H1 (cell line): ENCODE results near the gene REEP2. TPM values are rescaled to one million over a fixed set of nuclear protein-coding genes. Genes with fewer than 3 reads are reported as not detected.

Experiments used
- CTCF ChIA-PET: fragments of 300-600 bp; sonication (Branson Sonifier 250); formaldehyde crosslinking; loops from one replicate; lab custom pipeline; 2021; ENCODE audit not compliant: partially characterized antibody; lab: Charles Lee
- POLR2A ChIA-PET: fragments of 300-600 bp; sonication (Branson Sonifier 250); formaldehyde crosslinking; loops from one replicate; lab custom pipeline; 2021; ENCODE audit warnings: inconsistent platforms; ENCODE audit not compliant: partially characterized antibody; lab: Charles Lee
- DNase-seq, 2 experiments: peaks; one replicate each; pipeline versions ENCODE4 v3.0.0 to v3.0.0-alpha.2; 2010 to 2022; ENCODE audit warnings: low spot score in 2 of 2, low read depth in 1 of 2, mixed read lengths in 1 of 2
- FAIRE-seq: peaks from 2 replicates; lab custom pipeline; 2011; peaks lifted over from hg19 to GRCh38; lab: Jason Lieb, UNC
- H2AFZ ChIP-seq: 2 replicates; pipeline ENCODE4 v1.8.1; 2012; ENCODE audit warnings: low read length, inconsistent platforms
- H2AK5ac ChIP-seq: 2 replicates; pipeline ENCODE4 v1.6.1; 2013; ENCODE audit warnings: low read depth, low read length
- H2BK120ac ChIP-seq: replicated peaks from 2 replicates; pipeline ENCODE3; 2013; ENCODE audit warnings: low read depth, low read length, inconsistent platforms
- H2BK12ac ChIP-seq: 2 replicates; pipeline ENCODE4 v1.6.1; 2013; ENCODE audit warnings: low read depth, low read length
- H2BK15ac ChIP-seq: 2 replicates; pipeline ENCODE4 v1.6.1; 2013; ENCODE audit warnings: low read length
- H2BK20ac ChIP-seq: 2 replicates; pipeline ENCODE4 v1.6.1; 2013; ENCODE audit warnings: low read length
- H2BK5ac ChIP-seq: 2 replicates; pipeline ENCODE4 v1.6.1; 2013; ENCODE audit warnings: low read depth, low read length
- H3K14ac ChIP-seq: 2 replicates; pipeline ENCODE4 v1.6.1; 2013; ENCODE audit warnings: inconsistent platforms; ENCODE audit not compliant: insufficient read length
- H3K18ac ChIP-seq: 2 replicates; pipeline ENCODE4 v1.6.1; 2013; ENCODE audit warnings: low read length; ENCODE audit errors: extremely low read depth
- H3K23ac ChIP-seq: 2 replicates; pipeline ENCODE4 v1.6.1; 2013; ENCODE audit warnings: inconsistent platforms; ENCODE audit not compliant: insufficient read length
- H3K23me2 ChIP-seq: 2 replicates; pipeline ENCODE4 v1.6.1; 2013; ENCODE audit warnings: low read depth, low read length
- H3K27ac ChIP-seq: 2 replicates; pipeline ENCODE4 v1.6.1; 2011; ENCODE audit warnings: low read depth, low read length, inconsistent platforms
- H3K27me3 ChIP-seq, 4 experiments: replicated peaks in 1 of 4; 1 replicate in 1 of 4; 2 replicates in 3 of 4; pipeline versions ENCODE4 v1.6.1 to v1.8.1; 2011 to 2013; ENCODE audit warnings: low read length in 3 of 4, mild to moderate bottlenecking in 3 of 4, inconsistent platforms in 2 of 4, mixed read lengths in 2 of 4, moderate library complexity in 1 of 4; ENCODE audit not compliant: control insufficient read depth in 3 of 4, insufficient read depth in 3 of 4; ENCODE audit errors: extremely low read depth in 1 of 4
- H3K36me3 ChIP-seq, 4 experiments: 2 replicates each; pipeline versions ENCODE4 v1.6.1 to v1.8.1; 2011 to 2013; ENCODE audit warnings: mild to moderate bottlenecking in 4 of 4, low read length in 3 of 4, moderate library complexity in 2 of 4, control low read depth in 1 of 4, inconsistent platforms in 1 of 4; ENCODE audit not compliant: insufficient read depth in 4 of 4, control insufficient read depth in 2 of 4
- H3K4ac ChIP-seq: replicated peaks from 2 replicates; pipeline ENCODE3; 2013; ENCODE audit warnings: low read length, low read depth, mixed read lengths, inconsistent platforms; ENCODE audit not compliant: insufficient read length
- H3K4me1 ChIP-seq, 4 experiments: replicated peaks in 1 of 4; 1 replicate in 1 of 4; 2 replicates in 3 of 4; pipeline versions ENCODE4 v1.6.1 to v1.8.1; 2011 to 2013; ENCODE audit warnings: low read length in 3 of 4, inconsistent platforms in 2 of 4, mixed read lengths in 1 of 4; ENCODE audit not compliant: insufficient read depth in 4 of 4, control insufficient read depth in 3 of 4
- H3K4me2 ChIP-seq, 2 experiments: 2 replicates each; pipeline versions ENCODE4 v1.6.1 to v1.8.1; 2011 to 2013; ENCODE audit warnings: low read depth in 2 of 2, low read length in 2 of 2, control low read depth in 1 of 2, inconsistent platforms in 1 of 2, mild to moderate bottlenecking in 1 of 2; ENCODE audit not compliant: insufficient read depth in 1 of 2
- H3K4me3 ChIP-seq, 4 experiments: fragments of 200-600, 300-600 bp in 1 of 4; sonication (generic), shearing (Covaris generic), sonication (Bioruptor Twin) in 1 of 4; 2 replicates each; pipeline versions ENCODE4 v1.5.1 to v1.8.1; 2011 to 2016; ENCODE audit warnings: low read length in 4 of 4, low read depth in 3 of 4, control low read depth in 2 of 4, inconsistent platforms in 2 of 4, mild to moderate bottlenecking in 2 of 4, mixed read lengths in 1 of 4, moderate library complexity in 1 of 4; ENCODE audit not compliant: insufficient read depth in 2 of 4; ENCODE audit errors: extremely low read depth in 1 of 4
- H3K56ac ChIP-seq: replicated peaks from 2 replicates; pipeline ENCODE3; 2013; ENCODE audit warnings: low read depth, mild to moderate bottlenecking, mixed read lengths, low read length, inconsistent platforms; ENCODE audit not compliant: insufficient read length
- H3K79me1 ChIP-seq: 2 replicates; pipeline ENCODE4 v1.6.1; 2013; ENCODE audit warnings: low read depth, low read length, control low read depth
- H3K79me2 ChIP-seq, 2 experiments: 2 replicates each; pipeline versions ENCODE4 v1.6.1 to v1.8.1; 2012 to 2013; ENCODE audit warnings: low read length in 2 of 2, mild to moderate bottlenecking in 2 of 2, inconsistent platforms in 1 of 2; ENCODE audit not compliant: insufficient read depth in 2 of 2, control insufficient read depth in 1 of 2
- H3K9ac ChIP-seq, 4 experiments: replicated peaks in 1 of 4; 1 replicate in 1 of 4; 2 replicates in 3 of 4; pipeline versions ENCODE4 v1.6.1 to v1.8.1; 2011 to 2013; ENCODE audit warnings: low read depth in 3 of 4, low read length in 3 of 4, control low read depth in 2 of 4, mild to moderate bottlenecking in 2 of 4, moderate library complexity in 2 of 4, inconsistent platforms in 1 of 4; ENCODE audit errors: extremely low read depth in 1 of 4
- H3K9me3 ChIP-seq, 2 experiments: 2 replicates each; pipeline versions ENCODE4 v1.6.1 to v1.8.1; 2012 to 2013; ENCODE audit warnings: mild to moderate bottlenecking in 2 of 2, moderate library complexity in 2 of 2, control low read depth in 1 of 2, inconsistent platforms in 1 of 2, low read depth in 1 of 2, low read length in 1 of 2, mixed read lengths in 1 of 2; ENCODE audit not compliant: insufficient read depth in 2 of 2
- H4K20me1 ChIP-seq, 2 experiments: replicated peaks in 1 of 2; 2 replicates each; pipeline versions ENCODE3 to v1.8.1; 2011 to 2013; ENCODE audit warnings: inconsistent platforms in 2 of 2, low read length in 2 of 2, mild to moderate bottlenecking in 1 of 2; ENCODE audit not compliant: insufficient read depth in 2 of 2, control insufficient read depth in 1 of 2
- H4K5ac ChIP-seq: 2 replicates; pipeline ENCODE4 v1.6.1; 2013; ENCODE audit warnings: low read length, low read depth, mixed read lengths, inconsistent platforms; ENCODE audit not compliant: insufficient read length
- H4K8ac ChIP-seq: 2 replicates; pipeline ENCODE4 v1.8.0; 2013; ENCODE audit warnings: mild to moderate bottlenecking, moderate library complexity, low read length, inconsistent platforms; ENCODE audit not compliant: insufficient read depth; ENCODE audit errors: extremely low read depth
- H4K91ac ChIP-seq: replicated peaks from 2 replicates; pipeline ENCODE3; 2013; ENCODE audit warnings: low read length, mixed read lengths, inconsistent platforms; ENCODE audit not compliant: insufficient read length
- ASH2L ChIP-seq: fragments of 200-600, 300-600 bp; sonication (generic); IDR thresholded peaks from one replicate; pipeline ENCODE4 v1.7.1; 2017; ENCODE audit warnings: low read length
- CHD1 ChIP-seq: IDR thresholded peaks from 2 replicates; pipeline ENCODE4 v1.6.1; 2012; ENCODE audit warnings: low read depth, low read length, improper control_type of control experiment
- CTBP2 ChIP-seq: IDR thresholded peaks from 2 replicates; pipeline ENCODE4 v1.7.0; 2011; ENCODE audit warnings: borderline replicate concordance, mild to moderate bottlenecking, moderate library complexity, mixed read lengths, low read length; ENCODE audit not compliant: insufficient read depth, insufficient read length
- FOSL1 ChIP-seq: IDR thresholded peaks from 2 replicates; pipeline ENCODE4 v1.6.1; 2011; ENCODE audit warnings: mild to moderate bottlenecking, low read depth, low read length, moderate library complexity; ENCODE audit not compliant: insufficient read depth
- GABPA ChIP-seq: IDR thresholded peaks from 2 replicates; pipeline ENCODE4 v1.6.1; 2011; ENCODE audit warnings: mild to moderate bottlenecking, low read length, moderate library complexity, borderline replicate concordance; ENCODE audit not compliant: insufficient read depth
- KDM1A ChIP-seq: fragments of 200-600, 300-600 bp; sonication (generic); IDR thresholded peaks from 2 replicates; pipeline ENCODE4 v1.7.1; 2016; ENCODE audit warnings: mild to moderate bottlenecking, low read length, borderline replicate concordance
- NRF1 ChIP-seq: IDR thresholded peaks from 2 replicates; pipeline ENCODE4 v1.6.1; 2011; ENCODE audit warnings: mild to moderate bottlenecking, low read depth, low read length, improper control_type of control experiment
- PHF8 ChIP-seq: fragments of 200-600 bp; sonication (generic); conservative IDR thresholded peaks from 2 replicates; pipeline ENCODE4 v1.7.1; 2012; ENCODE audit warnings: low read depth, mild to moderate bottlenecking, inconsistent platforms, low read length, moderate library complexity
- POU5F1 ChIP-seq: IDR thresholded peaks from 2 replicates; pipeline ENCODE4 v1.6.1; 2011; ENCODE audit warnings: low read depth, mild to moderate bottlenecking, low read length, moderate library complexity
- RBBP5 ChIP-seq: IDR thresholded peaks from 2 replicates; pipeline ENCODE4 v1.7.1; 2012; ENCODE audit warnings: low read depth, mild to moderate bottlenecking, inconsistent platforms, low read length, moderate library complexity, borderline replicate concordance
- RXRA ChIP-seq: IDR thresholded peaks from 2 replicates; pipeline ENCODE4 v1.6.1; 2011; ENCODE audit warnings: low read depth, mild to moderate bottlenecking, low read length, moderate library complexity; ENCODE audit not compliant: insufficient read depth
- SP2 ChIP-seq: IDR thresholded peaks from 2 replicates; pipeline ENCODE4 v1.6.1; 2012; ENCODE audit warnings: mild to moderate bottlenecking, low read length, inconsistent platforms
- TAF7 ChIP-seq: optimal IDR thresholded peaks from 2 replicates; pipeline ENCODE3; 2011; ENCODE audit warnings: low read depth, mild to moderate bottlenecking, inconsistent platforms, low read length, moderate library complexity, borderline replicate concordance
- ZNF274 ChIP-seq: IDR thresholded peaks from 2 replicates; pipeline ENCODE4 v1.7.0; 2012; ENCODE audit warnings: low read length, borderline replicate concordance; ENCODE audit errors: extremely low read depth
- WGBS, 2 experiments: shearing (Covaris generic) in 1 of 2; methylation state at CpG; one replicate each; pipeline versions ENCODE4 v1.1.6 to v1.1.7; 2013 to 2015; ENCODE audit warnings: low lambda C conversion rate in 2 of 2, mixed read lengths in 2 of 2, inconsistent platforms in 1 of 2, low coverage in 1 of 2, missing lambda C conversion rate in 1 of 2; ENCODE audit not compliant: insufficient replicate concordance in 2 of 2, insufficient coverage in 1 of 2, insufficient read length in 1 of 2; ENCODE audit errors: extremely low coverage in 1 of 2, missing lambda C conversion rate in 1 of 2; 5-methylcytosine and 5-hydroxymethylcytosine counted together
- polyA plus RNA-seq, 7 experiments: library from polyadenylated mRNA; depleted of rRNA in 3 of 7; stranded (reverse) in 5 of 7; unstranded in 2 of 7; fragments of >200 nt in 5 of 7; fragments of 200-250 nt in 2 of 7; gene quantifications; 1 replicate in 5 of 7; 2 replicates in 1 of 7; 4 replicates in 1 of 7; pipeline versions ENCODE4 v1.2.1 to v1.2.3, GENCODE V29; 2011 to 2013; ENCODE audit warnings: missing spikeins in 2 of 7, mixed read lengths in 2 of 7
- total RNA-seq: library from RNA; stranded (reverse); fragmentation: NEBNext Ultra II Directional; extraction: Animal tissue kit (Norgen Biotek cat#: 25700); gene quantifications from 2 replicates; pipeline ENCODE4 v1.2.1, GENCODE V29; 2021

REEP2 gene
- total and polyA plus RNA-seq, 2 of the 8 experiments (the other 6 are each of a cell fraction or from before 2014, with no cell fraction given) = 26.5 to 40.2 TPM

DNA sequence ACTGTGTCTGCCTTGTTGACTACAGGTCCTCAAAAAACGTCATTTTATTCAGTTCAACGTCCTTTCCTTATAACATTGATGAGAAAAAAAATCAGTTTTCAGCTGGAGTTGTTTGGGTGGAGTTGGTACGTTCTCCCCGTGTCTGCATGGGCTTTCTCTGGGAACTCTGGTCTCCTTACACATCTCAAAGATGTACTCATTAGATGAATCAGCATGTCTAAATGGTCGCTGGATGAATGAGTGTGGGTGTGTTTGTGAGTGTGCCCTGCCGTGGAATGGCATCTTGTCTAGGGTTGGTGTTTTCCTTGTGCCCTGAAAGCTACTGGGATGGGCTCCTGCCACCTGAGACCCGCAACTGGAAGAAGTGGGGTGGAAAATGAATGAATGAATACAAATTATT, 56.5 kb downstream of the REEP2 start:
- Histone ChIP-seq H3K36me3 (no peaks in the 10 kb centered on the region), H3K27ac (no peak overlapping the region), H2BK15ac (no peak overlapping the region), H4K20me1 (no peaks in the 10 kb centered on the region), H3K56ac (no peak overlapping the region), H3K23ac (no peak overlapping the region), H4K91ac (no peak overlapping the region), H3K23me2 (peaks cover 6% of the 10 kb centered on the region; the same call in 1 of the 2 replicates), H3K4me2 (no peak overlapping the region), H3K4me1 (peaks cover 3 to 21% (median 13%) of the 10 kb centered on the region in 4 experiments), H3K4ac (no peak overlapping the region), H2BK20ac (no peak overlapping the region), H2AFZ (no peak overlapping the region), H3K9me3 (no peaks in the 10 kb centered on the region), H2BK12ac (no peak overlapping the region), H3K4me3 (no peak overlapping the region), H3K27me3 (peaks cover 0 to 18% (median 13%) of the 10 kb centered on the region in 4 experiments; a peak in 5 of 7 replicates), H3K18ac (no peak overlapping the region), H3K14ac (no peak overlapping the region), H3K79me2 (no peaks in the 10 kb centered on the region), H2BK5ac (no peak overlapping the region), H2BK120ac (no peak overlapping the region), H2AK5ac (no peak overlapping the region), H3K9ac (no peak overlapping the region), H4K8ac (no peak overlapping the region), H3K79me1 (no peaks in the 10 kb centered on the region), H4K5ac (no peak overlapping the region)
- POLR2A ChIA-PET = interaction anchor here (1.1 to 14.1 kb wide), 3 partner anchors 29 to 48 kb away, joined by 4 to 294 read pairs (median 6); partner anchors contain the start of genes EGR1 and ETF1
- DNase-seq (no peak), FAIRE-seq (no peak)
- WGBS, 2 experiments = 94% methylated on average over 7 of the region's 7 CpGs; no CpG with 5 or more reads in 1 of the 2 experiments
- CTCF ChIA-PET = interaction anchor here (1.1 to 15.9 kb wide), 3 partner anchors 9 to 40 kb away, joined by 3 to 532 read pairs (median 3); partner anchors contain the start of gene EGR1
- TF ChIP-seq KDM1A (no peak), TAF7 (no peak), RBBP5 (no peak), ZNF274 (no peak), FOSL1 (no peak), SP2 (no peak), GABPA (no peak), ASH2L (no peak), POU5F1 (no peak), PHF8 (no peak), CHD1 (no peak), NRF1 (no peak), CTBP2 (no peak), RXRA (no peak)
